Cortex of kidney (tissue), 1 donor: ENCODE measurements around the gene NEIL1.
"Not testable (repeated sequence)": the region's sequence is repeated elsewhere in the genome, so short reads cannot be mapped to it uniquely, and the experiment has no call there.

ENCODE experiments used
- DNase-seq: peaks from one replicate; lab custom pipeline; 2025; lab: John Stamatoyannopoulos, UW

Gene NEIL1

DNA sequence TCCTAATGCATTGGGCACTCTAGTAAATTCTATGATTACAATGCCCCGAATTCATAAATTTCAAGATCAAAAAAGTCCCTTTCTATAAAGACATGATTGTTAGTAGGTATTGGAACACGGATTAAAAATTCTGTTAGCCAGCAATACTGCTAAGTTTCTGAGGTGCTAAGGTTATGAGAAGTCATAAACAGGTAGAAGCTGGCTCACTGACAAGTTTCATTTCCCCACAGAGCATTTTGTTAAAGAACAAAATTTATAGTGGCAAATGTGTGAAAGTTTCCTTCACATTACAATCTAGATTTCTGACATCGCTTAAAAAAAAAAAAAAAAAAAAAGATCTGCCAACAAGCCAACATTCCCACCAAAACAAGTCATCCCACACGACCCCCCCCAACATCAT, 33.9 kb downstream of the NEIL1 start:
- DNase-seq, result no peak

DNA sequence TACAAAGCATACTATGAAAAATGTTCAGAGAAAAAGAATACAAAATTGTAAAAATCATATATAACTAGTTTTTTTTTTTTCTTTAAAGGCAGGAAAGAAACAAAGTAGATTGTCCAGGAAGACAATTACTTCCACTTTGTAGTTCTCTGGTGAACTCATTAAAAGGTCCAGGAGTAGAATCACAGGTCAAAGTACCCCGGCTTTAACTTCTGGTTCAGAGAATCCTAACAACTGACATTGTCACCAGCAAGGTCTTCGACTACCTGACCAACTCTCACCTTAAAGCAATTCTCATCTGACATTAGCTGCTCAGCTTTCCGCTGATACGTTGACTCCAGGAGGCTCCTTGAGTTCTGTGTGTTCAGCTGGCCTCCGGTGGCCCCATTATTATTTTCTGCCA, 37.1 kb downstream of the NEIL1 start:
- not testable (repeated sequence) for DNase-seq

DNA sequence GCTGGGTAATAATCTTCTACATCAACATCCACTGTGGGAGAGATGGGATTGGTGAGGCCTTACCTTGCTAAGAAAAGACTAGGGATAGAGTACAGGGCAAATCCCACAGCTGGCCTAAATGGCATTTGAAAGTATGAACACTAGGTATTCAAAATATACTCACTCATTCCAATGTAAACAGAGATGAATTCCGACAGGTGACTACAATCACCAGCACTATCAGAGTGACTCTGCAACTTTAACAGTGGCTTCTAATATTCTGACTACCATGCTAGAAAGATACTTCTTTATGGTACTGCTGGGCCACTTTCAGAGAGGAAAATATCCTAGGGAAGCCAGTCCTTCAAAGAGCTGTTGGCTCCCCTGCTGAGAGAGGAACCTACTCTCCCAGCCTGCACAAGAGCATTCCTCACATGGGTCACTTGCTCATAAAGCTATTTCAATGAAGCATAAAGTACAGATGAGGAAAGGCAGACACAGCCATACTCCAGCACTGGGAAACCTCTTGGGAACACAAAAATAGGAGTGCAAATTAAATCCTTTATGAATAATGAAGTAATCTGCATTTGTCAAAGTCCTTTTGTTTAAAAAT, 43.0 kb downstream of the NEIL1 start:
- no peak for DNase-seq

DNA sequence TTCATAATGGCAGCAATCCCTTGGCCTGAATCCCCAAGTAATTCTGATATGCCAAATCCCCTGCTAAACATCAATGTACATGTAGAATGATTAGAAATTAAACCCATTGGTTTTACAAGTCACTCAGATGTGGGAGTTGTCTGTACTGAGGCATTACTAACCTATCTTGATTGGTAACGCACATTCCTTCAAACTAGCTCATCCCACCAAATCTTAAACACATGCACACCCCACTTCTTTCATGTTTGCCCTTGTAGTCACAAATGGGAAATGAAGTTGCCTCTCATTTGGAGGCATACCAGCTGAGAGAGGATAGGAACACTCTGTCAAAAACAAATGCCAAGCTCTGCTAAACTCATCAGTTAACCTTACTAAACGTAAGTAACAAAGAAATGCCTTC, 50.7 kb downstream of the NEIL1 start:
- no peak for DNase-seq

DNA sequence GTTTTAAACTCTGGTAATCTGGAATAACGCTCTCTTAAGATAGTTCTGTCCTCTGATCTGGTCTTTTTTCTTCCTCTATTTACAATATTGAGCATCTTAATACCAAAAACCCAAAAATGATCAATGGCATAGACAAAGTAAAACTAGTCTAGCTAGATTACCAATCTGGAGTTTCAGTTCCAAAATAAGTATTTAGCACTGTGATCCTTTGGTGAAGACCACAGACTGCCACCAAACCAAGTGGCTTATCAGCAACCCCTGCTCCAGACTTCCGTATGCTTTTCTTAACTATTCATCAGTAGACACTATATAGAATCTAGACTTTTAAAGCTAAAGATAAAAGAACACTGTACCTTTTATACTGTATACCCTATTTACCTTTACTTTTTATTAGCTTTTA, 57.1 kb downstream of the NEIL1 start:
- DNase-seq, result no peak
